HepG2 (cell line): ENCODE data around the gene NDRG2. TPM values are rescaled to one million over a fixed set of nuclear protein-coding genes. Genes with fewer than 3 reads are reported as not detected.
A peak's percentile ranks its signal among the peaks of the same experiment; 100 is the strongest.

Experiments
- FOXC1 ChIP-seq: sonication (generic); formaldehyde crosslinking; IDR thresholded peaks from 2 replicates; pipeline ENCODE4 v1.8.0; 2022; ENCODE audit warnings: mild to moderate bottlenecking, missing genetic modification reagents, borderline replicate concordance
- NCOR1 ChIP-seq: fragments of 200-600 bp; sonication (generic); IDR thresholded peaks from 2 replicates; pipeline ENCODE4 v1.7.0; 2017; ENCODE audit warnings: antibody characterized with exemption, low read length, borderline replicate concordance
- RAD21 ChIP-seq: fragments of 450-650 bp; formaldehyde crosslinking; IDR thresholded peaks from 2 replicates; pipeline ENCODE4 v1.5.0; 2020; ENCODE audit warnings: mild to moderate bottlenecking
- TBL1XR1 ChIP-seq: fragments of 150-350 bp; IDR thresholded peaks from 2 replicates; pipeline ENCODE4 v1.6.1; 2014; ENCODE audit warnings: borderline replicate concordance, low read length; ENCODE audit not compliant: partially characterized antibody
- ZNF547 ChIP-seq: sonication (generic); formaldehyde crosslinking; IDR thresholded peaks from 2 replicates; pipeline ENCODE4 v1.5.1; 2020; ENCODE audit warnings: mild to moderate bottlenecking, missing genetic modification reagents
- polyA plus RNA-seq, 8 experiments: library from polyadenylated mRNA; depleted of rRNA in 3 of 8; stranded (reverse) in 7 of 8; unstranded in 1 of 8; fragments of >200 nt; fragmentation: Illumina TruSeq in 4 of 8; extraction: Trizol in 4 of 8; gene quantifications; 2 replicates each; pipeline versions ENCODE4 v1.2.1 to v1.2.3, GENCODE V29; 2011 to 2016; ENCODE audit warnings: low read depth in 4 of 8, missing spikeins in 1 of 8, mixed read lengths in 1 of 8; ENCODE audit not compliant: insufficient read depth in 1 of 8
- total RNA-seq, 5 experiments: library from RNA; depleted of rRNA; stranded (reverse); fragments of >200 nt; fragmentation: Illumina TruSeq; extraction: Trizol; gene quantifications; 2 replicates each; pipeline ENCODE4 v1.2.3, GENCODE V29; 2016; ENCODE audit warnings: low read depth in 1 of 5
- TF ChIP-seq, protein P1 (sequence below), 2 experiments: fragments of 450-650 bp in 1 of 2; sonication (generic) in 1 of 2; formaldehyde crosslinking in 1 of 2; IDR thresholded peaks; 2 replicates each; pipeline versions ENCODE4 v1.6.1 to v1.8.0; 2016 to 2022; ENCODE audit warnings: antibody characterized with exemption in 1 of 2, mild to moderate bottlenecking in 1 of 2, missing genetic modification reagents in 1 of 2
- TF ChIP-seq, protein P2 (sequence below): sonication (generic); formaldehyde crosslinking; IDR thresholded peaks from 2 replicates; pipeline ENCODE4 v1.4.0; 2020; ENCODE audit warnings: missing genetic modification reagents, borderline replicate concordance
- TF ChIP-seq, protein P3 (sequence below): sonication (generic); formaldehyde crosslinking; IDR thresholded peaks from 2 replicates; pipeline ENCODE4 v1.5.0; 2020; ENCODE audit warnings: mild to moderate bottlenecking, missing genetic modification reagents, moderate library complexity
- TF ChIP-seq, protein P4 (sequence below): sonication (generic); formaldehyde crosslinking; IDR thresholded peaks from 2 replicates; pipeline ENCODE4 v1.4.0; 2020; ENCODE audit warnings: mild to moderate bottlenecking, missing genetic modification reagents
- TF ChIP-seq, protein P5 (sequence below): sonication (generic); formaldehyde crosslinking; IDR thresholded peaks from 2 replicates; pipeline ENCODE4 v1.9.0; 2021; ENCODE audit warnings: missing genetic modification reagents, borderline replicate concordance
- TF ChIP-seq, protein P6 (sequence below): sonication (generic); formaldehyde crosslinking; conservative IDR thresholded peaks from 2 replicates; pipeline ENCODE4 v1.4.0; 2020; ENCODE audit warnings: missing genetic modification reagents

The NDRG2 gene
- total and polyA plus RNA-seq, 2 of the 13 experiments (the other 11 are each of a cell fraction or from before 2014, with no cell fraction given): 27.2 to 189 TPM

DNA sequence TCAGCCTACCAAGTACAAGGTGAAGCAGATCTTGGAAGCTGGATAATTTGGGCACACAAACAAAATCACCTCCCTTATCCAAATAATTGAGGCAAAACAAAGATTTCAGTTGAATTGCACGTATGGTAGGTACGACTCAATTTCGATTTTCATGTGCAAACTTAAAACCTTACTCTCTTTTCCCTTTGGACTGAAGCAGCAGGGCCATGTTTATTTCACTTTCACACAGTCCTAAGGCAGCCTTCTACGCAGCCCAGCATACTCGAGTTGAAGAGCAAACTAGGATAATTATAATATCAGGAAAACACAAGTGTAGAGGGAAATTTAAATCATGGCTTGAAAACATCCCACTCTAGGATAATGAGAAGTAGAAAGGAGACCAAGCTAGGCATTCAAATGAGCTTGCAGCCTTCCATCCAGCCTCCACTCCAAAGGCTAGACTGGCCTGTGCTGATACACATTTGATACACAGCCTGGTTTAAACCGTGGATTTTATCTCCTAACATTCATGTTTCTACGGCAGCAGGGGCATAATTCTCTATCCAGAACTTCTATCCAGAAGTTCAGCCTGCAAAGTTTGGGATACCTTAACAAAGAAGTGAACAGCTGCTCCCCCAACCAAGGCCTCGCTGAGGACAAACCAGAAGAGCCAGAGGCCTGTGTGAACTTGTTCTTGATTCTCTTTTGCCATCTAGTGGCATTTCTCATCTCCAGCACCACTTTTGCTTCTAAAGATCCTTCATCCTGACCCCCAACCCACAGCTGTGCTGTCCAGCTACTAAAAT, 14.9 kb upstream of the NDRG2 start (continued):
- TF ChIP-seq, protein P1, sequence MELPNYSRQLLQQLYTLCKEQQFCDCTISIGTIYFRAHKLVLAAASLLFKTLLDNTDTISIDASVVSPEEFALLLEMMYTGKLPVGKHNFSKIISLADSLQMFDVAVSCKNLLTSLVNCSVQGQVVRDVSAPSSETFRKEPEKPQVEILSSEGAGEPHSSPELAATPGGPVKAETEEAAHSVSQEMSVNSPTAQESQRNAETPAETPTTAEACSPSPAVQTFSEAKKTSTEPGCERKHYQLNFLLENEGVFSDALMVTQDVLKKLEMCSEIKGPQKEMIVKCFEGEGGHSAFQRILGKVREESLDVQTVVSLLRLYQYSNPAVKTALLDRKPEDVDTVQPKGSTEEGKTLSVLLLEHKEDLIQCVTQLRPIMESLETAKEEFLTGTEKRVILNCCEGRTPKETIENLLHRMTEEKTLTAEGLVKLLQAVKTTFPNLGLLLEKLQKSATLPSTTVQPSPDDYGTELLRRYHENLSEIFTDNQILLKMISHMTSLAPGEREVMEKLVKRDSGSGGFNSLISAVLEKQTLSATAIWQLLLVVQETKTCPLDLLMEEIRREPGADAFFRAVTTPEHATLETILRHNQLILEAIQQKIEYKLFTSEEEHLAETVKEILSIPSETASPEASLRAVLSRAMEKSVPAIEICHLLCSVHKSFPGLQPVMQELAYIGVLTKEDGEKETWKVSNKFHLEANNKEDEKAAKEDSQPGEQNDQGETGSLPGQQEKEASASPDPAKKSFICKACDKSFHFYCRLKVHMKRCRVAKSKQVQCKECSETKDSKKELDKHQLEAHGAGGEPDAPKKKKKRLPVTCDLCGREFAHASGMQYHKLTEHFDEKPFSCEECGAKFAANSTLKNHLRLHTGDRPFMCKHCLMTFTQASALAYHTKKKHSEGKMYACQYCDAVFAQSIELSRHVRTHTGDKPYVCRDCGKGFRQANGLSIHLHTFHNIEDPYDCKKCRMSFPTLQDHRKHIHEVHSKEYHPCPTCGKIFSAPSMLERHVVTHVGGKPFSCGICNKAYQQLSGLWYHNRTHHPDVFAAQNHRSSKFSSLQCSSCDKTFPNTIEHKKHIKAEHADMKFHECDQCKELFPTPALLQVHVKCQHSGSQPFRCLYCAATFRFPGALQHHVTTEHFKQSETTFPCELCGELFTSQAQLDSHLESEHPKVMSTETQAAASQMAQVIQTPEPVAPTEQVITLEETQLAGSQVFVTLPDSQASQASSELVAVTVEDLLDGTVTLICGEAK (IDR thresholded peaks at IDR 0.05): no peak
- TF ChIP-seq, protein P1 (CRISPR knock-in tag; IDR thresholded peaks at IDR 0.05): no peak
- TF ChIP-seq ZNF547: no peak
- no peak for TF ChIP-seq NCOR1
- TF ChIP-seq RAD21 (CRISPR knock-in tag): peak; percentile 92
- TF ChIP-seq, protein P2, sequence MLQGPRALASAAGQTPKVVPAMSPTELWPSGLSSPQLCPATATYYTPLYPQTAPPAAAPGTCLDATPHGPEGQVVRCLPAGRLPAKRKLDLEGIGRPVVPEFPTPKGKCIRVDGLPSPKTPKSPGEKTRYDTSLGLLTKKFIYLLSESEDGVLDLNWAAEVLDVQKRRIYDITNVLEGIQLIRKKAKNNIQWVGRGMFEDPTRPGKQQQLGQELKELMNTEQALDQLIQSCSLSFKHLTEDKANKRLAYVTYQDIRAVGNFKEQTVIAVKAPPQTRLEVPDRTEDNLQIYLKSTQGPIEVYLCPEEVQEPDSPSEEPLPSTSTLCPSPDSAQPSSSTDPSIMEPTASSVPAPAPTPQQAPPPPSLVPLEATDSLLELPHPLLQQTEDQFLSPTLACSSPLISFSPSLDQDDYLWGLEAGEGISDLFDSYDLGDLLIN: no peak
- no peak for TF ChIP-seq FOXC1
- TF ChIP-seq, protein P3, sequence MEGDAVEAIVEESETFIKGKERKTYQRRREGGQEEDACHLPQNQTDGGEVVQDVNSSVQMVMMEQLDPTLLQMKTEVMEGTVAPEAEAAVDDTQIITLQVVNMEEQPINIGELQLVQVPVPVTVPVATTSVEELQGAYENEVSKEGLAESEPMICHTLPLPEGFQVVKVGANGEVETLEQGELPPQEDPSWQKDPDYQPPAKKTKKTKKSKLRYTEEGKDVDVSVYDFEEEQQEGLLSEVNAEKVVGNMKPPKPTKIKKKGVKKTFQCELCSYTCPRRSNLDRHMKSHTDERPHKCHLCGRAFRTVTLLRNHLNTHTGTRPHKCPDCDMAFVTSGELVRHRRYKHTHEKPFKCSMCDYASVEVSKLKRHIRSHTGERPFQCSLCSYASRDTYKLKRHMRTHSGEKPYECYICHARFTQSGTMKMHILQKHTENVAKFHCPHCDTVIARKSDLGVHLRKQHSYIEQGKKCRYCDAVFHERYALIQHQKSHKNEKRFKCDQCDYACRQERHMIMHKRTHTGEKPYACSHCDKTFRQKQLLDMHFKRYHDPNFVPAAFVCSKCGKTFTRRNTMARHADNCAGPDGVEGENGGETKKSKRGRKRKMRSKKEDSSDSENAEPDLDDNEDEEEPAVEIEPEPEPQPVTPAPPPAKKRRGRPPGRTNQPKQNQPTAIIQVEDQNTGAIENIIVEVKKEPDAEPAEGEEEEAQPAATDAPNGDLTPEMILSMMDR (CRISPR knock-in tag): peak; percentile 93
- peak; percentile 59 for TF ChIP-seq TBL1XR1
- TF ChIP-seq, protein P4, sequence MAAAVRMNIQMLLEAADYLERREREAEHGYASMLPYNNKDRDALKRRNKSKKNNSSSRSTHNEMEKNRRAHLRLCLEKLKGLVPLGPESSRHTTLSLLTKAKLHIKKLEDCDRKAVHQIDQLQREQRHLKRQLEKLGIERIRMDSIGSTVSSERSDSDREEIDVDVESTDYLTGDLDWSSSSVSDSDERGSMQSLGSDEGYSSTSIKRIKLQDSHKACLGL (CRISPR knock-in tag): peak; percentile 44; the same call in 1 of the 2 replicates
- TF ChIP-seq, protein P5, sequence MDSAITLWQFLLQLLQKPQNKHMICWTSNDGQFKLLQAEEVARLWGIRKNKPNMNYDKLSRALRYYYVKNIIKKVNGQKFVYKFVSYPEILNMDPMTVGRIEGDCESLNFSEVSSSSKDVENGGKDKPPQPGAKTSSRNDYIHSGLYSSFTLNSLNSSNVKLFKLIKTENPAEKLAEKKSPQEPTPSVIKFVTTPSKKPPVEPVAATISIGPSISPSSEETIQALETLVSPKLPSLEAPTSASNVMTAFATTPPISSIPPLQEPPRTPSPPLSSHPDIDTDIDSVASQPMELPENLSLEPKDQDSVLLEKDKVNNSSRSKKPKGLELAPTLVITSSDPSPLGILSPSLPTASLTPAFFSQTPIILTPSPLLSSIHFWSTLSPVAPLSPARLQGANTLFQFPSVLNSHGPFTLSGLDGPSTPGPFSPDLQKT (CRISPR knock-in tag): no peak
- TF ChIP-seq, protein P6, sequence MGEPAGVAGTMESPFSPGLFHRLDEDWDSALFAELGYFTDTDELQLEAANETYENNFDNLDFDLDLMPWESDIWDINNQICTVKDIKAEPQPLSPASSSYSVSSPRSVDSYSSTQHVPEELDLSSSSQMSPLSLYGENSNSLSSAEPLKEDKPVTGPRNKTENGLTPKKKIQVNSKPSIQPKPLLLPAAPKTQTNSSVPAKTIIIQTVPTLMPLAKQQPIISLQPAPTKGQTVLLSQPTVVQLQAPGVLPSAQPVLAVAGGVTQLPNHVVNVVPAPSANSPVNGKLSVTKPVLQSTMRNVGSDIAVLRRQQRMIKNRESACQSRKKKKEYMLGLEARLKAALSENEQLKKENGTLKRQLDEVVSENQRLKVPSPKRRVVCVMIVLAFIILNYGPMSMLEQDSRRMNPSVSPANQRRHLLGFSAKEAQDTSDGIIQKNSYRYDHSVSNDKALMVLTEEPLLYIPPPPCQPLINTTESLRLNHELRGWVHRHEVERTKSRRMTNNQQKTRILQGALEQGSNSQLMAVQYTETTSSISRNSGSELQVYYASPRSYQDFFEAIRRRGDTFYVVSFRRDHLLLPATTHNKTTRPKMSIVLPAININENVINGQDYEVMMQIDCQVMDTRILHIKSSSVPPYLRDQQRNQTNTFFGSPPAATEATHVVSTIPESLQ (CRISPR knock-in tag): peak; percentile 46; the same call in 1 of the 2 replicates
